ENCODE data around the gene RNASET2. TPM values are rescaled to one million over a fixed set of nuclear protein-coding genes. Genes with fewer than 3 reads are reported as not detected.

RNASET2 gene
- total and polyA plus RNA-seq, 2 donors from 2014 or later, result 50.7 to 69.0 TPM

GRCh38 chr6:167000759-167001158 is 44.4 kb upstream of the RNASET2 start:
- Histone ChIP-seq H3K27ac (ENCODE audit: low read depth in 2 of 2, low read length in 2 of 2) (no peak overlapping the region), H3K9me3 (ENCODE audit: control insufficient read depth in 2 of 3, insufficient read depth in 1 of 3, low read length in 3 of 3) (no peaks in the 10 kb centered on the region), H3K36me3 (ENCODE audit: control insufficient read depth in 2 of 3, insufficient read depth in 3 of 3, low read length in 3 of 3) (peaks cover 0 to 5% (median 0%) of the 10 kb centered on the region in 3 donors), H3K9ac (ENCODE audit: low read length in 3 of 3) (no peak overlapping the region), H3K4me3 (ENCODE audit: low read length in 3 of 3) (peak overlapping the region in 2 of 3 donors; percentile 35 to 85), H3K27me3 (ENCODE audit: control insufficient read depth, insufficient read depth, low read length) (no peaks in the 10 kb centered on the region), H3K4me1 (ENCODE audit: control insufficient read depth in 2 of 3, insufficient read depth in 2 of 3, low read depth in 1 of 3, low read length in 3 of 3) (peaks cover 2 to 22% (median 4%) of the 10 kb centered on the region in 3 donors)
- intact Hi-C loops (cut with DNase I), result no loop called here
- no peak for TF ChIP-seq CTCF (IDR thresholded peaks at IDR 0.05; ENCODE audit: borderline replicate concordance, extremely low read depth, insufficient read depth)
- FAIRE-seq (no peak), DNase-seq (no peak)

DNA sequence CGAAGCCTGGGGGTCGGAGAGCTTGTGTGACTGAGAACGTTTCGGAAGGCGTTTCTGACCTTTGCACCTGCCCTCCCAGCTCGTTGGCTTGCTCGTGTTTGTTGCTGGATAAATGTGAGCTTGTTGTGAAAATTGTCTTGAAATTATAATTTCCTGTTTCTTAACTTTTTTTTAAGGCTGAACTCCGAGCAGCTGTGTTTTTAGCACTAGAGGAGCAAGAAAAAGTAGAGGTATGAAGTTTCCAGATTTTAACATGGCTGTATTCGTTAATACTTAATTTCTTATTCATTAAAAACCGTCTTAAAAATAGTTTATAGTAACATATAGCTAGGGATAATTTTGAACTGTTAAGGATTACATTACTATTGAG is 43.5 kb upstream of the RNASET2 start:
- Histone ChIP-seq H3K36me3 (ENCODE audit: control insufficient read depth in 2 of 3, insufficient read depth in 3 of 3, low read length in 3 of 3) (peaks cover 0 to 5% (median 0%) of the 10 kb centered on the region in 3 donors), H3K4me1 (ENCODE audit: control insufficient read depth in 2 of 3, insufficient read depth in 2 of 3, low read depth in 1 of 3, low read length in 3 of 3) (peaks cover 2 to 14% (median 4%) of the 10 kb centered on the region in 3 donors), H3K27me3 (ENCODE audit: control insufficient read depth, insufficient read depth, low read length) (no peaks in the 10 kb centered on the region), H3K27ac (ENCODE audit: low read depth in 2 of 2, low read length in 2 of 2) (peak overlapping the region; percentile 61 to 66), H3K9me3 (ENCODE audit: control insufficient read depth in 2 of 3, insufficient read depth in 1 of 3, low read length in 3 of 3) (no peaks in the 10 kb centered on the region), H3K9ac (ENCODE audit: low read length in 3 of 3) (peak overlapping the region in 2 of 3 donors; percentile 63 to 74), H3K4me3 (ENCODE audit: low read length in 3 of 3) (peak overlapping the region; percentile 81 to 85 (median 82))
- TF ChIP-seq CTCF (IDR thresholded peaks at IDR 0.05; ENCODE audit: borderline replicate concordance, extremely low read depth, insufficient read depth), result no peak
- FAIRE-seq, result no peak
- peak in 1 of 5 donors; percentile 37 for DNase-seq
- intact Hi-C loops (cut with DNase I), result no loop called here

GRCh38 chr6:166999145-166999883 is 43.0 kb upstream of the RNASET2 start, which contains the start of gene CEP43:
Gene CEP43, plus strand, starts transcription at chr6:166999397. Its CDS starts 16 bp downstream, at chr6:166999413.
- Histone ChIP-seq H3K27ac (ENCODE audit: low read depth in 2 of 2, low read length in 2 of 2) (peak within 1 kb of the TSS; percentile 61 to 66), H3K9ac (ENCODE audit: low read length in 3 of 3) (peak within 1 kb of the TSS; percentile 11 to 74 (median 63)), H3K4me3 (ENCODE audit: low read length in 3 of 3) (peak within 1 kb of the TSS; percentile 81 to 85 (median 82)), H3K4me1 (ENCODE audit: control insufficient read depth in 2 of 3, insufficient read depth in 2 of 3, low read depth in 1 of 3, low read length in 3 of 3) (peaks cover 2 to 14% (median 4%) of the 10 kb centered on the region in 3 donors), H3K27me3 (ENCODE audit: control insufficient read depth, insufficient read depth, low read length) (no peaks in the 10 kb centered on the region), H3K36me3 (ENCODE audit: control insufficient read depth in 2 of 3, insufficient read depth in 3 of 3, low read length in 3 of 3) (peaks cover 0 to 5% (median 0%) of the 10 kb centered on the region in 3 donors), H3K9me3 (ENCODE audit: control insufficient read depth in 2 of 3, insufficient read depth in 1 of 3, low read length in 3 of 3) (no peaks in the 10 kb centered on the region)
- intact Hi-C loops (cut with DNase I), result no loop called here
- FAIRE-seq (no peak), DNase-seq (peak; percentile 97 to 99 (median 99))
- TF ChIP-seq CTCF (IDR thresholded peaks at IDR 0.05; ENCODE audit: borderline replicate concordance, extremely low read depth, insufficient read depth), result peak; percentile 17

Measured in kidney (tissue), 14 donors.